ENCODE data around the gene FAIM2. TPM values are rescaled to one million over a fixed set of nuclear protein-coding genes. Genes with fewer than 3 reads are reported as not detected.

Gene FAIM2
- total and polyA plus RNA-seq, 2 donors (not counting 1 experiment from before 2014, with no cell fraction given), result 0.50 to 1.00 TPM

DNA sequence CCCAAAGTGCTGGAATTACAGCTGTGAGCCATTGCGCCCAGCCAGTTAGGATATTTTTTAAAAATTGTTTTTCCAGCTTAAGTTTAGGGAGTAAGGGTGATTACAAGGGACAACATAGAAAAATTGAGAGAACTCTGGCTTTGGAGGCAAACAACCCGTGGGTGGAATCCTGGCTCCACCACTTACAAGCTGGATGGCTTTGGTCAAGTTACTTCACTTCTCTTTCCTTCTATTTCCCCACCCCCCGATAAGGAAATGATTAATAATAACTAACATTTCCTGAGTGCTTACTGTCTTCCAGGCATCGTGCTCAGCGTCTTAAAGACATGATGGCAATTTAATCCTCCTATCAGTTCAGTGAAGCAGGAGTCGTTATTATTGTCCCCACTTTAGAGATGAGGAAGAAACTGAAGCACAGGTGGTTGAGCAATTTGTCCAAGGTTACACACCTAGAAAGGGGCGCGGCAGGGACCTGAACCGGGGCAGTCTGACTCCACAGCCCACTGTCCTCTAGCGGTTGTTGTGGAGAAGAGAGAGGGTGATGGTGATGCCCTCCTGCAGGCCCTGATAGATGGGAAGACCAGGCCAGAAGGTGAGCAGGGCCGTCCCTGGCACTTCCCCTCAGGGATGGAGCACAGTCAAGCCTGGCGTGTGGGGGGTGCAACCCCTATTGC, 16.7 kb upstream of the FAIM2 start:
- H2AFZ ChIP-seq (ENCODE audit: low read length), result no peak overlapping the region

DNA sequence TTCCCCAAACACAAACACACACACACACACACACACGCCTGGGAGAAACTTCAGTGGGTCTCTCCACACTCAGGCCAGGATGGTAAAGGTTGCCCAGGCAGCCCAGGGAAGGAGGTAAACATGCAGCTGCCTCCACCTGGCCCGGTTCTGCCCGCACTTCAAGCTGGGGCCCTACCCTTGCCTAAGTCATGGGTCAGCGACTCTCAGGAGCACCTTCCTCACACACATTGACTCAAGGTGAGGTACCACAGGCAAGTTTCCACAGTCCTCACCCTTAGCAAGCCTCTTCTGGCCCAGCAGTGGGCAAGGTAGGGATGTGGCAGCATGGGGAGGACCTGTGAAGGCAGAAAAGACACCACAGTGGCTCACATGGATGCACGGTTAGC, 14.1 kb upstream of the FAIM2 start:
- H3K27ac ChIP-seq (ENCODE audit: insufficient read depth, low read length), result no peak overlapping the region
- no peak overlapping the region for H3K4me2 ChIP-seq (ENCODE audit: extremely low read depth, insufficient read depth, low read length)
- no peak overlapping the region for H2AFZ ChIP-seq (ENCODE audit: low read length)
- no peak overlapping the region for H3K9ac ChIP-seq (ENCODE audit: insufficient read depth, low read length)
- H3K9me3 ChIP-seq (ENCODE audit: control insufficient read depth, insufficient read depth, low read depth, low read length), result no peaks in the 10 kb centered on the region
- H3K36me3 ChIP-seq (ENCODE audit: control insufficient read depth, insufficient read depth, low read length), result no peaks in the 10 kb centered on the region
- TF ChIP-seq, protein P1, sequence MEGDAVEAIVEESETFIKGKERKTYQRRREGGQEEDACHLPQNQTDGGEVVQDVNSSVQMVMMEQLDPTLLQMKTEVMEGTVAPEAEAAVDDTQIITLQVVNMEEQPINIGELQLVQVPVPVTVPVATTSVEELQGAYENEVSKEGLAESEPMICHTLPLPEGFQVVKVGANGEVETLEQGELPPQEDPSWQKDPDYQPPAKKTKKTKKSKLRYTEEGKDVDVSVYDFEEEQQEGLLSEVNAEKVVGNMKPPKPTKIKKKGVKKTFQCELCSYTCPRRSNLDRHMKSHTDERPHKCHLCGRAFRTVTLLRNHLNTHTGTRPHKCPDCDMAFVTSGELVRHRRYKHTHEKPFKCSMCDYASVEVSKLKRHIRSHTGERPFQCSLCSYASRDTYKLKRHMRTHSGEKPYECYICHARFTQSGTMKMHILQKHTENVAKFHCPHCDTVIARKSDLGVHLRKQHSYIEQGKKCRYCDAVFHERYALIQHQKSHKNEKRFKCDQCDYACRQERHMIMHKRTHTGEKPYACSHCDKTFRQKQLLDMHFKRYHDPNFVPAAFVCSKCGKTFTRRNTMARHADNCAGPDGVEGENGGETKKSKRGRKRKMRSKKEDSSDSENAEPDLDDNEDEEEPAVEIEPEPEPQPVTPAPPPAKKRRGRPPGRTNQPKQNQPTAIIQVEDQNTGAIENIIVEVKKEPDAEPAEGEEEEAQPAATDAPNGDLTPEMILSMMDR (conservative IDR thresholded peaks at IDR 0.05 in 1 of 2, IDR thresholded peaks at IDR 0.05 in 1 of 2; ENCODE audit: low read depth in 1 of 2, low read length in 2 of 2), result no peak
- no peak for TF ChIP-seq EZH2 (IDR thresholded peaks at IDR 0.05; ENCODE audit: low read length, missing control alignments)
- DNase-seq (ENCODE audit: low read depth in 2 of 2), result no peak
- H3K4me1 ChIP-seq (ENCODE audit: control insufficient read depth, extremely low read depth, insufficient read depth, low read length), result no peaks in the 10 kb centered on the region
- no peak overlapping the region for H3K4me3 ChIP-seq (replicated peaks in 1 of 4; ENCODE audit: control extremely low read depth in 1 of 4, insufficient read depth in 1 of 4, low read depth in 3 of 4, low read length in 4 of 4)
- no peaks in the 10 kb centered on the region for H3K79me2 ChIP-seq (ENCODE audit: control insufficient read depth, insufficient read depth, low read length)
- H4K20me1 ChIP-seq (ENCODE audit: control insufficient read depth, extremely low read depth, insufficient read depth, low read length), result no peaks in the 10 kb centered on the region
- H3K27me3 ChIP-seq (ENCODE audit: control insufficient read depth, insufficient read depth, low read length), result peaks cover 3% of the 10 kb centered on the region

More for the DNA sequence above, 16.7 kb upstream of the FAIM2 start:
- no peaks in the 10 kb centered on the region for H3K9me3 ChIP-seq (ENCODE audit: control insufficient read depth, insufficient read depth, low read depth, low read length)
- H4K20me1 ChIP-seq (ENCODE audit: control insufficient read depth, extremely low read depth, insufficient read depth, low read length), result no peaks in the 10 kb centered on the region
- no peaks in the 10 kb centered on the region for H3K79me2 ChIP-seq (ENCODE audit: control insufficient read depth, insufficient read depth, low read length)
- no peak overlapping the region for H3K9ac ChIP-seq (ENCODE audit: insufficient read depth, low read length)
- no peaks in the 10 kb centered on the region for H3K36me3 ChIP-seq (ENCODE audit: control insufficient read depth, insufficient read depth, low read length)
- no peak overlapping the region for H3K4me3 ChIP-seq (replicated peaks in 1 of 4; ENCODE audit: control extremely low read depth in 1 of 4, insufficient read depth in 1 of 4, low read depth in 3 of 4, low read length in 4 of 4)
- H3K4me1 ChIP-seq (ENCODE audit: control insufficient read depth, extremely low read depth, insufficient read depth, low read length), result no peaks in the 10 kb centered on the region
- H3K4me2 ChIP-seq (ENCODE audit: extremely low read depth, insufficient read depth, low read length), result peak overlapping the region; percentile 3
- DNase-seq (ENCODE audit: low read depth in 2 of 2), result peak in 1 of 2 donors; percentile 49
- no peaks in the 10 kb centered on the region for H3K27me3 ChIP-seq (ENCODE audit: control insufficient read depth, insufficient read depth, low read length)
- TF ChIP-seq, protein P1 (conservative IDR thresholded peaks at IDR 0.05 in 1 of 2, IDR thresholded peaks at IDR 0.05 in 1 of 2; ENCODE audit: low read depth in 1 of 2, low read length in 2 of 2), result no peak
- TF ChIP-seq EZH2 (IDR thresholded peaks at IDR 0.05; ENCODE audit: low read length, missing control alignments), result no peak
- no peak overlapping the region for H3K27ac ChIP-seq (ENCODE audit: insufficient read depth, low read length)

DNA sequence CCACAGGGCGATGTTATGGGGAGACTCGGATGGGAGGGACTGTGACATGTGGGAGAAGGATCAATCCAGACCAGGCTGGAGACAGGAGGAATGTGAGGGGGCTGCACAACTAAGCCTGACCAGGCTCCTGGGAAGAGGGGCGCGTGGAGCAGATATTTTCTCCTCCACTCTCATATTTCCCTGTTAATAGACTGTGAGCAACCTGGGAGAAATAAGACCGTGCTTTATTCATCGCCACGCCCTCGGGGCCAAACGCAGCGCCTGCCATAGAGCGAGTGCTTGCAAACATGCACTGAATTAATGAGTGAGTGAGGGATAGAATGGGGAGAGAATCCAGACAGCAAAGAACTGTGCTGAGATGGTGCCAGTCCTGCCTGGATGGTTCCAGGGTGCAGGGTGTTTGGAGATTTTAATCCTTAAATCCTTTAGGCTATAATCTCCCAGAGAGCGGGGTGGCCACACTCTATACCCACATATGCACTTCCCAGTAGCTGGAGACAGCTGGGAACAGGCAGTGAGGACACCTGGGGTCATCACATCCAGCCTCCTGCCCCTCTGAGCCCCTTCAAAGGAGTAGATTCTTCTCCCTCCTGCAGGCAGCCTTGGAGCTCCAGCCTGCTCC, 13.6 kb upstream of the FAIM2 start:
- no peak for DNase-seq (ENCODE audit: low read depth in 2 of 2)
- Histone ChIP-seq H3K9me3 (ENCODE audit: control insufficient read depth, insufficient read depth, low read depth, low read length) (no peaks in the 10 kb centered on the region), H3K4me1 (ENCODE audit: control insufficient read depth, extremely low read depth, insufficient read depth, low read length) (no peaks in the 10 kb centered on the region)

More for the DNA sequence above, 13.6 kb upstream of the FAIM2 start:
- TF ChIP-seq, protein P1 (conservative IDR thresholded peaks at IDR 0.05 in 1 of 2, IDR thresholded peaks at IDR 0.05 in 1 of 2; ENCODE audit: low read depth in 1 of 2, low read length in 2 of 2), result no peak
- no peak for TF ChIP-seq EZH2 (IDR thresholded peaks at IDR 0.05; ENCODE audit: low read length, missing control alignments)
- Histone ChIP-seq H3K9ac (ENCODE audit: insufficient read depth, low read length) (no peak overlapping the region), H3K27me3 (ENCODE audit: control insufficient read depth, insufficient read depth, low read length) (peaks cover 3% of the 10 kb centered on the region), H3K36me3 (ENCODE audit: control insufficient read depth, insufficient read depth, low read length) (no peaks in the 10 kb centered on the region), H4K20me1 (ENCODE audit: control insufficient read depth, extremely low read depth, insufficient read depth, low read length) (no peaks in the 10 kb centered on the region), H3K27ac (ENCODE audit: insufficient read depth, low read length) (no peak overlapping the region), H3K79me2 (ENCODE audit: control insufficient read depth, insufficient read depth, low read length) (no peaks in the 10 kb centered on the region), H3K4me2 (ENCODE audit: extremely low read depth, insufficient read depth, low read length) (no peak overlapping the region), H3K4me3 (replicated peaks in 1 of 4; ENCODE audit: control extremely low read depth in 1 of 4, insufficient read depth in 1 of 4, low read depth in 3 of 4, low read length in 4 of 4) (no peak overlapping the region), H2AFZ (ENCODE audit: low read length) (no peak overlapping the region)

Data from fibroblast of lung (primary cell).